Measurements from ENCODE around the gene PIK3R4. TPM values are rescaled to one million over a fixed set of nuclear protein-coding genes. Genes with fewer than 3 reads are reported as not detected.

Gene PIK3R4
- polyA plus RNA-seq, 4 donors = 41.8 to 50.5 (median 45.8) TPM

GRCh38 chr3:130645261-130645660 lies 101.4 kb downstream of the PIK3R4 start:
- DNase-seq (ENCODE audit: low read depth in 4 of 4, low spot score in 3 of 4) = no peak

- DNase-seq (ENCODE audit: low read depth in 4 of 4, low spot score in 3 of 4) = no peak
Measured at GRCh38 chr3:130644628-130645253, 101.9 kb downstream of the PIK3R4 start.

GRCh38 chr3:130640027-130640426 lies 106.6 kb downstream of the PIK3R4 start:
- no peak for DNase-seq (ENCODE audit: low read depth in 4 of 4, low spot score in 3 of 4)

GRCh38 chr3:130636480-130637234 lies 110.0 kb downstream of the PIK3R4 start:
- no peak for DNase-seq (ENCODE audit: low read depth in 4 of 4, low spot score in 3 of 4)

- no peak for DNase-seq (ENCODE audit: low read depth in 4 of 4, low spot score in 3 of 4)
Measured at GRCh38 chr3:130635978-130636377, 110.7 kb downstream of the PIK3R4 start.

- DNase-seq (ENCODE audit: low read depth in 4 of 4, low spot score in 3 of 4) = no peak
Measured at GRCh38 chr3:130635285-130635684, 111.3 kb downstream of the PIK3R4 start.

Other genes starting within 250 kb of the PIK3R4 start
- gene COL6A6, start 229.7 kb downstream of the PIK3R4 start, polyA plus RNA-seq (ENCODE audit: insufficient read length in 4 of 4) = 10 to 100 TPM in 1 of 4 donors, 1 to 10 TPM in 3; 1.4 to 39.3 (median 4.3) TPM
- gene ATP2C1, start 147.3 kb upstream of the PIK3R4 start, polyA plus RNA-seq (ENCODE audit: insufficient read length in 4 of 4) = 100 to 1,000 TPM; 110 to 182 (median 145) TPM